Measurements from ENCODE around the gene BCR.

DNA sequence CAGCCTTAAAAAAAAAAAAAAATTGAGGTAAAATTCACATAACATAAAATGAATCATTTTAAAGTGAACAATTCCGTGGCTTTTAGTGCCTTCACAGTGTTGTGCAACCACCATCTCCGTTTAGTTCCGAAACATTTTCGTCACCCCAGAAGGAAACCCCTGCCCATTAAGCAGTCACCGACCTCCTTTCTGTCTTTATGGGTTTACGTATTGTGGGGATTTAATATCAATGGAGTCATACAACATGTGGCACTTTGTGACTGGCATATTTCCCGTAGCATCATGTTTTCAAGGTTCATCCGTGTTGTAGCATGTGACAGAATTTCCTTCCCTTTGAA is 65.5 kb downstream of the BCR start:
- TF ChIP-seq, protein P1, sequence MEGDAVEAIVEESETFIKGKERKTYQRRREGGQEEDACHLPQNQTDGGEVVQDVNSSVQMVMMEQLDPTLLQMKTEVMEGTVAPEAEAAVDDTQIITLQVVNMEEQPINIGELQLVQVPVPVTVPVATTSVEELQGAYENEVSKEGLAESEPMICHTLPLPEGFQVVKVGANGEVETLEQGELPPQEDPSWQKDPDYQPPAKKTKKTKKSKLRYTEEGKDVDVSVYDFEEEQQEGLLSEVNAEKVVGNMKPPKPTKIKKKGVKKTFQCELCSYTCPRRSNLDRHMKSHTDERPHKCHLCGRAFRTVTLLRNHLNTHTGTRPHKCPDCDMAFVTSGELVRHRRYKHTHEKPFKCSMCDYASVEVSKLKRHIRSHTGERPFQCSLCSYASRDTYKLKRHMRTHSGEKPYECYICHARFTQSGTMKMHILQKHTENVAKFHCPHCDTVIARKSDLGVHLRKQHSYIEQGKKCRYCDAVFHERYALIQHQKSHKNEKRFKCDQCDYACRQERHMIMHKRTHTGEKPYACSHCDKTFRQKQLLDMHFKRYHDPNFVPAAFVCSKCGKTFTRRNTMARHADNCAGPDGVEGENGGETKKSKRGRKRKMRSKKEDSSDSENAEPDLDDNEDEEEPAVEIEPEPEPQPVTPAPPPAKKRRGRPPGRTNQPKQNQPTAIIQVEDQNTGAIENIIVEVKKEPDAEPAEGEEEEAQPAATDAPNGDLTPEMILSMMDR (IDR thresholded peaks at IDR 0.05; ENCODE audit: insufficient read depth, low read length) = no peak
- TF ChIP-seq POLR2AphosphoS5 (IDR thresholded peaks at IDR 0.05; ENCODE audit: low read depth) = no peak
- TF ChIP-seq, protein P2, sequence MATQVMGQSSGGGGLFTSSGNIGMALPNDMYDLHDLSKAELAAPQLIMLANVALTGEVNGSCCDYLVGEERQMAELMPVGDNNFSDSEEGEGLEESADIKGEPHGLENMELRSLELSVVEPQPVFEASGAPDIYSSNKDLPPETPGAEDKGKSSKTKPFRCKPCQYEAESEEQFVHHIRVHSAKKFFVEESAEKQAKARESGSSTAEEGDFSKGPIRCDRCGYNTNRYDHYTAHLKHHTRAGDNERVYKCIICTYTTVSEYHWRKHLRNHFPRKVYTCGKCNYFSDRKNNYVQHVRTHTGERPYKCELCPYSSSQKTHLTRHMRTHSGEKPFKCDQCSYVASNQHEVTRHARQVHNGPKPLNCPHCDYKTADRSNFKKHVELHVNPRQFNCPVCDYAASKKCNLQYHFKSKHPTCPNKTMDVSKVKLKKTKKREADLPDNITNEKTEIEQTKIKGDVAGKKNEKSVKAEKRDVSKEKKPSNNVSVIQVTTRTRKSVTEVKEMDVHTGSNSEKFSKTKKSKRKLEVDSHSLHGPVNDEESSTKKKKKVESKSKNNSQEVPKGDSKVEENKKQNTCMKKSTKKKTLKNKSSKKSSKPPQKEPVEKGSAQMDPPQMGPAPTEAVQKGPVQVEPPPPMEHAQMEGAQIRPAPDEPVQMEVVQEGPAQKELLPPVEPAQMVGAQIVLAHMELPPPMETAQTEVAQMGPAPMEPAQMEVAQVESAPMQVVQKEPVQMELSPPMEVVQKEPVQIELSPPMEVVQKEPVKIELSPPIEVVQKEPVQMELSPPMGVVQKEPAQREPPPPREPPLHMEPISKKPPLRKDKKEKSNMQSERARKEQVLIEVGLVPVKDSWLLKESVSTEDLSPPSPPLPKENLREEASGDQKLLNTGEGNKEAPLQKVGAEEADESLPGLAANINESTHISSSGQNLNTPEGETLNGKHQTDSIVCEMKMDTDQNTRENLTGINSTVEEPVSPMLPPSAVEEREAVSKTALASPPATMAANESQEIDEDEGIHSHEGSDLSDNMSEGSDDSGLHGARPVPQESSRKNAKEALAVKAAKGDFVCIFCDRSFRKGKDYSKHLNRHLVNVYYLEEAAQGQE (IDR thresholded peaks at IDR 0.05; ENCODE audit: insufficient replicate concordance, low read depth) = no peak
